Vagina (tissue), 2 donors: ENCODE results near the gene CPPED1. TPM values are rescaled to one million over a fixed set of nuclear protein-coding genes. Genes with fewer than 3 reads are reported as not detected.

Experiments used
- DNase-seq, 2 donors: peaks; one replicate each; pipeline ENCODE4 v3.0.0-alpha.2; 2017; ENCODE audit errors: extremely low spot score in 2 of 2
- H3K27ac ChIP-seq: fragments of 200-600 bp; sonication (generic); one replicate; pipeline ENCODE4 v1.5.1; 2019
- H3K27me3 ChIP-seq: fragments of 200-600 bp; sonication (generic); one replicate; pipeline ENCODE4 v1.5.1; 2019
- H3K36me3 ChIP-seq, 2 donors: fragments of 200-600 bp; sonication (generic); one replicate each; pipeline ENCODE4 v1.5.1; 2017 to 2019
- H3K4me1 ChIP-seq: fragments of 200-600 bp; sonication (generic); one replicate; pipeline ENCODE4 v1.5.1; 2019
- H3K4me3 ChIP-seq, 2 donors: fragments of 200-600 bp; sonication (generic); 1 replicate in 1 of 2; 2 replicates in 1 of 2; pipeline ENCODE4 v1.5.1; 2016 to 2019
- H3K9me3 ChIP-seq: fragments of 200-600 bp; sonication (generic); one replicate; pipeline ENCODE4 v1.5.1; 2019
- CTCF ChIP-seq, 3 experiments: fragments of 450-650 bp in 2 of 3; fragments of 200-600 bp in 1 of 3; sonication (generic) in 1 of 3; IDR thresholded peaks; one replicate each; pipeline ENCODE4 v1.5.1; 2017 to 2019; ENCODE audit warnings: antibody characterized with exemption in 3 of 3, mild to moderate bottlenecking in 2 of 3, moderate library complexity in 2 of 3
- POLR2A ChIP-seq, 2 donors: fragments of 450-650 bp; IDR thresholded peaks; one replicate each; pipeline ENCODE4 v1.6.1; 2017; ENCODE audit warnings: antibody characterized with exemption in 2 of 2, mild to moderate bottlenecking in 2 of 2, moderate library complexity in 2 of 2
- POLR2AphosphoS5 ChIP-seq, 2 donors: sonication (generic); formaldehyde crosslinking; IDR thresholded peaks; one replicate each; pipeline ENCODE4 v1.9.0; 2017; ENCODE audit warnings: antibody characterized with exemption in 2 of 2, mild to moderate bottlenecking in 2 of 2, low read depth in 1 of 2; ENCODE audit not compliant: insufficient read depth in 1 of 2
- intact Hi-C: fragments of 100-400 bp; cut with DNase I; formaldehyde crosslinking; loops from one replicate; pipeline ENCODE4 v1.15.1; 2023
- total RNA-seq: library from RNA; depleted of rRNA; stranded (reverse); fragments of >200 nt; gene quantifications from one replicate; pipeline ENCODE4 v1.2.3, GENCODE V29; 2016

CPPED1 gene
- total RNA-seq, 1 donor from 2014 or later = 15.2 TPM

GRCh38 chr16:12747827-12748226 is 55.9 kb downstream of the CPPED1 start:
- TF ChIP-seq CTCF (IDR thresholded peaks at IDR 0.05) (no peak), POLR2A (IDR thresholded peaks at IDR 0.05) (no peak), POLR2AphosphoS5 (IDR thresholded peaks at IDR 0.05; ENCODE audit: insufficient read depth in 1 of 2, low read depth in 1 of 2) (no peak)
- Histone ChIP-seq H3K4me3 (no peak overlapping the region), H3K27me3 (no peaks in the 10 kb centered on the region), H3K36me3 (no peaks in the 10 kb centered on the region), H3K9me3 (no peaks in the 10 kb centered on the region), H3K4me1 (no peaks in the 10 kb centered on the region), H3K27ac (no peak overlapping the region)
- intact Hi-C loops = no loop called here
- no peak for DNase-seq

- Histone ChIP-seq H3K27me3 (no peaks in the 10 kb centered on the region), H3K4me3 (no peak overlapping the region), H3K9me3 (no peaks in the 10 kb centered on the region), H3K36me3 (no peaks in the 10 kb centered on the region), H3K27ac (no peak overlapping the region), H3K4me1 (no peaks in the 10 kb centered on the region)
- no peak for DNase-seq
- intact Hi-C loops = no loop called here
- no peak for TF ChIP-seq POLR2AphosphoS5 (IDR thresholded peaks at IDR 0.05; ENCODE audit: insufficient read depth in 1 of 2, low read depth in 1 of 2)
- TF ChIP-seq POLR2A (IDR thresholded peaks at IDR 0.05) = no peak
- TF ChIP-seq CTCF (IDR thresholded peaks at IDR 0.05) = no peak
These were observed 56.4 kb downstream of the CPPED1 start for GRCh38 chr16:12747261-12747660.

DNA sequence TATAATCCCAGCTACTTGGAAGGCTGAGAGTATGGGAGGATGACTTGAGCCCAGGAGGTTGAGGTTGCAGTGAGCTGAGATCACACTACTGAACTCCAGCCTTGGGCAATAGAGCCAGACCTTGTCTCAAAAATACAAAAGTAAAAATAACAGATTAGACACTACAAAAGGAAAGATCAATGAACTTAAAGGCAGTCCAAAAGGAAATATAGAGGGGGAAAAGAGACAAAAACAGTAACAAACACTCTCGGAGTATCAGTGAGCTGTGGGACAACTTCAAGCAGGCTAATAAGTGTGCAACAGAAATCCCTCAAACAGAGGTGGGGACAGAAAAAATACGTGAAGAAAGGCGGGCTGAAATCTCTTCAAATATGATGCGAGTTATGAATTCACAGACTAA is 58.8 kb downstream of the CPPED1 start:
- no peak for DNase-seq
- intact Hi-C loops = no loop called here
- peaks cover 0 to 7% of the 10 kb centered on the region in 2 donors for H3K36me3 ChIP-seq
- H3K27ac ChIP-seq = no peak overlapping the region
- no peaks in the 10 kb centered on the region for H3K4me1 ChIP-seq
- no peaks in the 10 kb centered on the region for H3K27me3 ChIP-seq
- TF ChIP-seq POLR2AphosphoS5 (IDR thresholded peaks at IDR 0.05; ENCODE audit: insufficient read depth in 1 of 2, low read depth in 1 of 2) (no peak), CTCF (IDR thresholded peaks at IDR 0.05) (no peak), POLR2A (IDR thresholded peaks at IDR 0.05) (no peak)
- no peaks in the 10 kb centered on the region for H3K9me3 ChIP-seq
- H3K4me3 ChIP-seq = no peak overlapping the region

DNA sequence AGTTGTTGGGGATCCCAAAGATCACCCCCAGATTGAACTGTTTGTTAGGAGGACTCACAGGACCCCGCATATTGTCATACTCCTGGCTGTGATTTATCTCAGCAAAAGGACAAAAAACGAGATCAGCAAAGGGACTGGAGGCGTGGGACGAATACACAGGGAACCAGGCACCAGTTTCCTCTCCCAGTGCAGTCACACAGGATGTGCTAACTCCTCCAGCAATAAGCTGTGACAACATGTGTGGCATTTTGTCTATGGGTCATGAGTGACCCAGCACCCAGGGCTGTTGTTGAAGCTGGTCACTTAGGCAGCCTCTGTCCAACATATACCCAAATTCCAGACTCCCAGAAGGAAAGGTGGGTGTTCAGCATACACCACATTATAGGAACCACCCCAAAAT is 60.9 kb downstream of the CPPED1 start:
- no peak for TF ChIP-seq POLR2A (IDR thresholded peaks at IDR 0.05)
- TF ChIP-seq POLR2AphosphoS5 (IDR thresholded peaks at IDR 0.05; ENCODE audit: insufficient read depth in 1 of 2, low read depth in 1 of 2) = no peak
- TF ChIP-seq CTCF (IDR thresholded peaks at IDR 0.05) = no peak
- no peak for DNase-seq
- H3K4me3 ChIP-seq = no peak overlapping the region
- H3K4me1 ChIP-seq = no peaks in the 10 kb centered on the region
- no peak overlapping the region for H3K27ac ChIP-seq
- peaks cover 0 to 7% of the 10 kb centered on the region in 2 donors for H3K36me3 ChIP-seq
- intact Hi-C loops = no loop called here
- no peaks in the 10 kb centered on the region for H3K9me3 ChIP-seq
- H3K27me3 ChIP-seq = no peaks in the 10 kb centered on the region

DNA sequence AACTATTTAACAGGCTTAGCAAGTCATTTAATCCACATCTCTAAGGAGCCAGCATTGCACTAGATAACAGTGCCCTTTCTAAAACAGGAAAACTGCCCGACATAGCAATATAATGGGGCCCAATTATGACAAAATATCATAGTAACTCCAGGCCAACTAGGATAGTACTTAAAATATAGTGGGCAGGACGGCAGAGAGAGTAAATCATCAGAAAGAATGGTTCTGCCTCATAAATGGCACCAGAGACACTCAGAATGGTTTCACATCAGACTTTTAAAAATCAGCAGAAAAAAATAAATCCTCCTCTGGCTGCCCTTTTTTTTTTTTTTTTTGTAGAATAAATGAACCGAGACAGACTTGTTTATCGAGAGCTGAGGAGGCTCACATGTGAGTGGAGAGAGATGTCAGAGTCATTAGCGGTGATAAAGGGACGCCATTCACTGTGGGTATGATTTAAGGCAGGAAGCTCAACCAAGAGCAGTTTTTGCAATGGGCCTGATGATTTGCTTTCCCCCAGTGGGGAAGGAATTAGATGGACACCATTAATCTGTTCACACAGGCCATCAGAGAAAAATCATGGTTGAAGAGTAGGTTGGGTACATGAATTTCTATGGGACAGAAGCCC is 62.6 kb downstream of the CPPED1 start:
- Histone ChIP-seq H3K27ac (no peak overlapping the region), H3K4me3 (no peak overlapping the region), H3K9me3 (no peaks in the 10 kb centered on the region), H3K27me3 (no peaks in the 10 kb centered on the region), H3K4me1 (no peaks in the 10 kb centered on the region), H3K36me3 (peaks cover 0 to 7% of the 10 kb centered on the region in 2 donors)
- no peak for DNase-seq
- intact Hi-C loops = no loop called here
- TF ChIP-seq CTCF (IDR thresholded peaks at IDR 0.05) (no peak), POLR2AphosphoS5 (IDR thresholded peaks at IDR 0.05; ENCODE audit: insufficient read depth in 1 of 2, low read depth in 1 of 2) (no peak), POLR2A (IDR thresholded peaks at IDR 0.05) (no peak)
